HCT116 (cell line): Measurements from ENCODE around the gene TMEM82.

Experiments used
- RAD21 ChIP-seq: IDR thresholded peaks from 2 replicates; pipeline ENCODE4 v1.6.1; 2012; ENCODE audit warnings: low read depth, mild to moderate bottlenecking
- TCF7L2 ChIP-seq: IDR thresholded peaks from 2 replicates; pipeline ENCODE4 v1.7.0; 2011; ENCODE audit warnings: borderline replicate concordance, inconsistent platforms; ENCODE audit not compliant: insufficient read depth, insufficient read length; ENCODE audit errors: extremely low read depth
- TF ChIP-seq, protein P1 (sequence below), 3 experiments: fragments of 200-600 bp in 1 of 3; sonication (generic) in 1 of 3; IDR thresholded peaks in 2 of 3; conservative IDR thresholded peaks in 1 of 3; 2 replicates each; pipeline ENCODE4 v1.5.1; 2012 to 2017; ENCODE audit warnings: low read depth in 2 of 3, low read length in 2 of 3, antibody characterized with exemption in 1 of 3, borderline replicate concordance in 1 of 3, control low read depth in 1 of 3, mild to moderate bottlenecking in 1 of 3, mixed read lengths in 1 of 3, mixed run types in 1 of 3, moderate library complexity in 1 of 3; ENCODE audit not compliant: insufficient read depth in 1 of 3

DNA sequence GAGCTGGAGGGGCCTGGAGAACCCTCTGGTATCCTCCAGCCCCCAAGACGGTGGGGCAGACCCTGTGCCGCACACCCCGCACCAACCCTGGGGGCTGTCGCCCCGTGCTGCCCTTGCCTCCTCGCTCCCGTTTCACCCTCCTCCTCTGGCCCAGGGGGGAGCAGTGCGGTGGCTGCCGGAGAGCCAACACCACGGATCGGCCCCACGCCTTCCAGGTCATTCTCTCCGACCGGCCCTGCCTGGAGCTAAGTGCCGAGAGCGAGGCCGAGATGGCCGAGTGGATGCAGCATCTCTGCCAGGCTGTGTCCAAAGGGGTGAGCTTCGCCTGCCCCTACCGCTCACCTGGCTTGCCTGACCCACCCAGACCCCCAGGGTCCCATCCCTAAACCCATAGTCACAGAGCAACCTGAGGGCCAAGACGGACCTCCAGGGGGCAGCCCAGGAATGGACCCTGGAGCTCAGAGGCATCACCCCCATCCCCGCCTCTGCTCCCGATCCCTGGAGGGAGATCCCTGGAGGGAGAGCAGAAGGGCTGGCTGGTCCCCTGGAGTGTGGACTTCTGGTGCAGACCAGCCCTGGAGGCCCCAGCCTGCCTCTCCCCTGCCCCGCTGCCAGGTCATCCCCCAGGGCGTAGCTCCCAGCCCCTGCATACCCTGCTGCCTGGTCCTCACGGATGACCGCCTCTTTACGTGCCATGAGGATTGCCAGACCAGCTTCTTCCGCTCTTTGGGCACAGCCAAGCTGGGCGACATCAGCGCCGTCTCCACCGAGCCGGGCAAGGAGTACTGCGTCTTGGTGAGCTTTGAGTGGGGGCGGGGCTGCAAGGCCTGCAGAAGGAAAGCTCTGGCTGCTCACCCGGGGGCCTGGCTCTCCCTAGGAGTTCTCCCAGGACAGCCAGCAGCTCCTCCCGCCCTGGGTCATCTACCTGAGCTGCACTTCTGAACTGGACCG is 10.3 kb upstream of the TMEM82 start:
- TF ChIP-seq, protein P1, sequence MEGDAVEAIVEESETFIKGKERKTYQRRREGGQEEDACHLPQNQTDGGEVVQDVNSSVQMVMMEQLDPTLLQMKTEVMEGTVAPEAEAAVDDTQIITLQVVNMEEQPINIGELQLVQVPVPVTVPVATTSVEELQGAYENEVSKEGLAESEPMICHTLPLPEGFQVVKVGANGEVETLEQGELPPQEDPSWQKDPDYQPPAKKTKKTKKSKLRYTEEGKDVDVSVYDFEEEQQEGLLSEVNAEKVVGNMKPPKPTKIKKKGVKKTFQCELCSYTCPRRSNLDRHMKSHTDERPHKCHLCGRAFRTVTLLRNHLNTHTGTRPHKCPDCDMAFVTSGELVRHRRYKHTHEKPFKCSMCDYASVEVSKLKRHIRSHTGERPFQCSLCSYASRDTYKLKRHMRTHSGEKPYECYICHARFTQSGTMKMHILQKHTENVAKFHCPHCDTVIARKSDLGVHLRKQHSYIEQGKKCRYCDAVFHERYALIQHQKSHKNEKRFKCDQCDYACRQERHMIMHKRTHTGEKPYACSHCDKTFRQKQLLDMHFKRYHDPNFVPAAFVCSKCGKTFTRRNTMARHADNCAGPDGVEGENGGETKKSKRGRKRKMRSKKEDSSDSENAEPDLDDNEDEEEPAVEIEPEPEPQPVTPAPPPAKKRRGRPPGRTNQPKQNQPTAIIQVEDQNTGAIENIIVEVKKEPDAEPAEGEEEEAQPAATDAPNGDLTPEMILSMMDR (IDR thresholded peaks at IDR 0.05 in 2 of 3, conservative IDR thresholded peaks at IDR 0.05 in 1 of 3; ENCODE audit: borderline replicate concordance in 1 of 3, insufficient read depth in 1 of 3, low read depth in 2 of 3, low read length in 2 of 3), result no peak
- TF ChIP-seq TCF7L2, result no peak
- TF ChIP-seq RAD21, result no peak
